Stomach (tissue), 9 donors: Measurements from ENCODE around the gene ABTB2. TPM values are rescaled to one million over a fixed set of nuclear protein-coding genes. Genes with fewer than 3 reads are reported as not detected.

ENCODE experiments used
- DNase-seq, 2 donors: peaks; one replicate each; pipeline versions ENCODE4 v3.0.0 to v3.0.0-alpha.2; 2013 to 2019
- H3K27ac ChIP-seq, 5 donors: fragments of 200-600 bp in 4 of 5; sonication (generic) in 4 of 5; one replicate each; pipeline ENCODE4 v1.5.1; 2013 to 2019; ENCODE audit warnings: mild to moderate bottlenecking in 1 of 5, moderate library complexity in 1 of 5
- H3K27me3 ChIP-seq, 3 donors: fragments of 200-600 bp; sonication (generic); one replicate each; pipeline ENCODE4 v1.5.1; 2017 to 2019; ENCODE audit warnings: mixed run types in 1 of 3
- H3K36me3 ChIP-seq, 4 donors: fragments of 200-600 bp; sonication (generic); 1 replicate in 3 of 4; 2 replicates in 1 of 4; pipeline ENCODE4 v1.5.1; 2016 to 2019
- H3K4me1 ChIP-seq, 4 donors: fragments of 200-600 bp; sonication (generic); one replicate each; pipeline ENCODE4 v1.5.1; 2016 to 2019
- H3K4me3 ChIP-seq, 4 donors: fragments of 200-600 bp; sonication (generic) in 3 of 4; one replicate each; pipeline ENCODE4 v1.5.1; 2016 to 2019; ENCODE audit warnings: mild to moderate bottlenecking in 1 of 4
- H3K9me3 ChIP-seq, 4 donors: fragments of 200-600 bp; sonication (generic); one replicate each; pipeline ENCODE4 v1.5.1; 2016 to 2019
- EP300 ChIP-seq: sonication (generic); formaldehyde crosslinking; IDR thresholded peaks from one replicate; pipeline ENCODE4 v1.6.1; 2017; ENCODE audit warnings: antibody characterized with exemption
- POLR2A ChIP-seq, 4 donors: fragments of 450-650 bp; IDR thresholded peaks; one replicate each; pipeline ENCODE4 v1.6.1; 2016; ENCODE audit warnings: antibody characterized with exemption in 4 of 4, control low read depth in 2 of 4, mild to moderate bottlenecking in 1 of 4, moderate library complexity in 1 of 4
- POLR2AphosphoS5 ChIP-seq, 3 donors: sonication (generic); formaldehyde crosslinking; IDR thresholded peaks; one replicate each; pipeline ENCODE4 v1.6.1; 2016; ENCODE audit warnings: antibody characterized with exemption in 3 of 3
- WGBS, 5 donors: extraction: QIAGEN DNeasy Blood & Tissue Kit in 3 of 5; methylation state at CpG; one replicate each; pipeline versions ENCODE4 v1.1.5 to v1.1.7; 2013 to 2018; 5-methylcytosine and 5-hydroxymethylcytosine counted together
- intact Hi-C: fragments of 100-400 bp; cut with DNase I; formaldehyde crosslinking; loops from one replicate; pipeline ENCODE4 v1.15.1; 2023; ENCODE audit warnings: low total_unique reads
- polyA plus RNA-seq, 3 donors: library from polyadenylated mRNA; stranded (reverse); fragments of 200-250 nt; gene quantifications; one replicate each; pipeline ENCODE4 v1.2.3, GENCODE V29; 2013
- total RNA-seq, 5 donors: library from RNA; depleted of rRNA; stranded (reverse); fragments of >200 nt; gene quantifications; one replicate each; pipeline versions ENCODE4 v1.1.0 to v1.2.3, GENCODE V29; 2014 to 2016
- TF ChIP-seq, protein P1 (sequence below), 7 experiments: fragments of 450-650 bp in 4 of 7; fragments of 200-600 bp in 3 of 7; sonication (generic) in 3 of 7; IDR thresholded peaks; one replicate each; pipeline ENCODE4 v1.5.1; 2016 to 2019; ENCODE audit warnings: antibody characterized with exemption in 7 of 7, control low read depth in 2 of 7, mild to moderate bottlenecking in 1 of 7
- donor health status: healthy with polysubstance abuse.
- donor health status: Bipolar disorder and iron deficiency.
- donor health status: healthy.

Gene ABTB2
- total and polyA plus RNA-seq, 8 donors, result 0.58 to 12.7 (median 2.2) TPM

DNA sequence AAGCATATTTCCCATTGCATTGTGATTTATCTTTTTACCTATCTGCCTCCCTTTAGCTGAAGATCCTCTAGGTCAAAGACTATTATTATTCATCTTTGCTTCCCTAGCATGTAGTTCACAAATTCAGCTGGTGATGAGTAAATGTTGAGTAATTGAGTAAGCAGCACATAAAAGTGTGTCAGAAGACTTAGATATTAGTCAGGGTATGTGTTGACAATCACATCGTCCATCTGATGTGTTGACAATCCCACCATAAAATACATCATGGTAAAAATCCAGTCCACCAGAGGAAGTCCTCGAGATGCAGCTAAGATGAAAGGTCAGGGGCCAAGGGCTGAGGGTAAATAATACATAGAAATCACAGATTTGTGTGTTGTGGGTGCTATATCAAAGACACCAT lies 22.9 kb upstream of the ABTB2 start:
- no peak for DNase-seq
- 34 to 47% (median 40%) methylated on average over 2 of the region's 2 CpGs for WGBS, 5 donors
- Histone ChIP-seq H3K4me3 (no peak overlapping the region), H3K36me3 (no peaks in the 10 kb centered on the region), H3K4me1 (no peaks in the 10 kb centered on the region), H3K9me3 (peaks cover 6 to 30% (median 25%) of the 10 kb centered on the region in 4 donors), H3K27me3 (no peaks in the 10 kb centered on the region), H3K27ac (no peak overlapping the region)
- TF ChIP-seq POLR2AphosphoS5 (IDR thresholded peaks at IDR 0.05) (no peak), POLR2A (IDR thresholded peaks at IDR 0.05) (no peak), EP300 (no peak)
- TF ChIP-seq, protein P1, sequence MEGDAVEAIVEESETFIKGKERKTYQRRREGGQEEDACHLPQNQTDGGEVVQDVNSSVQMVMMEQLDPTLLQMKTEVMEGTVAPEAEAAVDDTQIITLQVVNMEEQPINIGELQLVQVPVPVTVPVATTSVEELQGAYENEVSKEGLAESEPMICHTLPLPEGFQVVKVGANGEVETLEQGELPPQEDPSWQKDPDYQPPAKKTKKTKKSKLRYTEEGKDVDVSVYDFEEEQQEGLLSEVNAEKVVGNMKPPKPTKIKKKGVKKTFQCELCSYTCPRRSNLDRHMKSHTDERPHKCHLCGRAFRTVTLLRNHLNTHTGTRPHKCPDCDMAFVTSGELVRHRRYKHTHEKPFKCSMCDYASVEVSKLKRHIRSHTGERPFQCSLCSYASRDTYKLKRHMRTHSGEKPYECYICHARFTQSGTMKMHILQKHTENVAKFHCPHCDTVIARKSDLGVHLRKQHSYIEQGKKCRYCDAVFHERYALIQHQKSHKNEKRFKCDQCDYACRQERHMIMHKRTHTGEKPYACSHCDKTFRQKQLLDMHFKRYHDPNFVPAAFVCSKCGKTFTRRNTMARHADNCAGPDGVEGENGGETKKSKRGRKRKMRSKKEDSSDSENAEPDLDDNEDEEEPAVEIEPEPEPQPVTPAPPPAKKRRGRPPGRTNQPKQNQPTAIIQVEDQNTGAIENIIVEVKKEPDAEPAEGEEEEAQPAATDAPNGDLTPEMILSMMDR (IDR thresholded peaks at IDR 0.05), result no peak
- intact Hi-C loops, result no loop called here

DNA sequence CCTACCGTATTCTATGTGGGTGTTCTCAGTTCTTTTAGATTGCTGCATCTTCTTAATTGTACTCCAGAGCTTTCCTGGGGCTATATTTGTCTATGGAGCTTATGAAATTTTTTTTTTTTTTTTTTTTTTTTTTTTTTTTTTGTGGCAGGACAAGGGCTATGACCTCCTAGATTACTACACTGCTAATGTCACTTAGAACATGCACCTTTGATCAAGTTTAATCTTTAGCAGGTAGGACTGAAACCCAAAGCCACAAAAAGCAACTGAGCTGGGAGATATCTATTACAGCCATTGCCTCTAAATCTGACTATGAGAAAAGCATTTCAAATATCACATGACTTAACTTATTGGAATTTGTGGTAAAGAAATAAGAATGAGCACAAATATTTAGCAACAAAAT lies 21.7 kb upstream of the ABTB2 start:
- intact Hi-C loops, result loop anchor here (10.0 kb wide), 1 partner anchor 105 kb away; no protein-coding TSS in a partner anchor
- DNase-seq, result no peak
- Histone ChIP-seq H3K27me3 (no peaks in the 10 kb centered on the region), H3K36me3 (no peaks in the 10 kb centered on the region), H3K27ac (no peak overlapping the region), H3K9me3 (peaks cover 6 to 31% (median 25%) of the 10 kb centered on the region in 4 donors), H3K4me1 (no peaks in the 10 kb centered on the region), H3K4me3 (no peak overlapping the region)
- WGBS, 5 donors, result 74 to 93% (median 79%) methylated on average over 1 of the region's 1 CpG
- TF ChIP-seq EP300 (no peak), POLR2A (IDR thresholded peaks at IDR 0.05) (no peak), POLR2AphosphoS5 (IDR thresholded peaks at IDR 0.05) (no peak)
- TF ChIP-seq, protein P1 (IDR thresholded peaks at IDR 0.05), result no peak

DNA sequence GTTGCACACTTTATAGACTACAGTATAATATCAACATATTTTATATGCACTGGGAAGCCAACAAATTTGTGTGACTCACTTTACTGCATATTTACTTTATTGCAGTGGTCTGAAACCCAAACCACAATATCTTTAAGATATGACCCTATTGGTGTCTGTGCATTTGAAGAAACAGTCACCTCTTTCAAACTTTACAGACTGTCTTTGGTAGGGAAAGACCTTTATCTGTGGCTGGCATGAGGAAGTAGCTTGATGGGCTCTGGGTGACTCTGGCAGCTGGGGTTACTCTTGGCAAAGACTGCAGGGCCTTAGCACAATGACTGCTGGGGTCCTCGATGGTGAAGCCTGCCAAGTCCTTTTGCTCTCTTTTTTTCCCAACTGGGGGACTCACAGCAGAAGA lies 21.3 kb upstream of the ABTB2 start:
- intact Hi-C loops, result loop anchor here (10.0 kb wide), 1 partner anchor 106 kb away; no protein-coding TSS in a partner anchor
- H3K4me3 ChIP-seq, result no peak overlapping the region
- 30 to 63% (median 57%) methylated on average over 1 of the region's 1 CpG for WGBS, 5 donors
- no peaks in the 10 kb centered on the region for H3K4me1 ChIP-seq
- TF ChIP-seq EP300 (no peak), POLR2A (IDR thresholded peaks at IDR 0.05) (no peak), POLR2AphosphoS5 (IDR thresholded peaks at IDR 0.05) (no peak)
- TF ChIP-seq, protein P1 (IDR thresholded peaks at IDR 0.05), result no peak
- no peaks in the 10 kb centered on the region for H3K36me3 ChIP-seq
- peaks cover 6 to 31% (median 25%) of the 10 kb centered on the region in 4 donors for H3K9me3 ChIP-seq
- no peak overlapping the region for H3K27ac ChIP-seq
- DNase-seq, result no peak
- no peaks in the 10 kb centered on the region for H3K27me3 ChIP-seq

GRCh38 chr11:34373727-34374126 lies 15.9 kb upstream of the ABTB2 start:
- TF ChIP-seq POLR2AphosphoS5 (IDR thresholded peaks at IDR 0.05) (no peak), POLR2A (IDR thresholded peaks at IDR 0.05) (no peak), EP300 (no peak)
- TF ChIP-seq, protein P1 (IDR thresholded peaks at IDR 0.05), result no peak
- intact Hi-C loops, result loop anchor here (10.0 kb wide), 1 partner anchor 111 kb away; no protein-coding TSS in a partner anchor
- Histone ChIP-seq H3K4me3 (no peak overlapping the region), H3K27me3 (no peaks in the 10 kb centered on the region), H3K27ac (no peak overlapping the region), H3K4me1 (peaks cover 0 to 5% (median 0%) of the 10 kb centered on the region in 4 donors), H3K36me3 (no peaks in the 10 kb centered on the region), H3K9me3 (peaks cover 6 to 31% (median 25%) of the 10 kb centered on the region in 4 donors)
- DNase-seq, result no peak
- WGBS, 5 donors, result 92 to 100% (median 94%) methylated on average over 1 of the region's 1 CpG
